ENCODE data around the gene GALNT10.

DNA sequence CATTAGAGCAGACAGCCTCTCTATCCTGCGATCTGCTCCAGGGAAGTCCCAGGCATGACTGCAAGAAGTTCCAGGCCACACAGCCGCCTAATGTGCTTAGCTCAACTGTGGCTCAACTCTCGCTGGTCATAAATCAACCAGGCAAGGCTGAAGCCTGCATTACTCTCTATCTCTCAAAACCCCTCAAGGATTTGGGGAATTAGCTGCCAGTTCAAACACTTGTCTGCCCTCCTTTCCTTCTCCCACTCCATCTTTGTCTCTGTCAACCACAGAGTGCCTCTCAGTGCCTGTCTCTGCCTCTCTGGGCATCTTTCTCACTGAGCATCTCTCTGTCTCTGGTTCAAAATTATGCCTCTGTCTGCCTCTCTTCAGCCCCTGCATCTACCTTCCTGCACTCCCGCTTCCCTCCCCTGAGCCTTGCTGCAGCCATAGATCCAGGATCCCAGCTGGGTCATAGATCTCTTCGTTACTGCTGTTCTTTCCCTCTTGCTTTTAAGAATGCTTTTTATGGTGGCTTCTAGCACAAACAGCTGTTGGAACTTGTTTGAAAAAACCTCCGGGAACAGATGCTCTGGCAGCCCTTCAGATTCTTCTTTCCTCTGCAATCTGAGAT, 27.9 kb upstream of the GALNT10 start:
- TF ChIP-seq EZH2 (IDR thresholded peaks at IDR 0.05) (no peak), CTCF (IDR thresholded peaks at IDR 0.05) (no peak), EZH2phosphoT487 (IDR thresholded peaks at IDR 0.05) (no peak)
